ENCODE measurements around the gene ERC2.

The ERC2 gene

GRCh38 chr3:55585856-55586255 is 882.4 kb downstream of the ERC2 start:
- DNase-seq (ENCODE audit: low spot score), result no peak
- Mint-ChIP-seq H3K27ac (no peak overlapping the region), H3K27me3 (ENCODE audit: low read depth) (no peaks in the 10 kb centered on the region), H3K9me3 (no peaks in the 10 kb centered on the region), H3K4me1 (ENCODE audit: low read depth) (no peaks in the 10 kb centered on the region), H3K4me3 (no peak overlapping the region), H3K36me3 (ENCODE audit: low read depth) (no peaks in the 10 kb centered on the region)

DNA sequence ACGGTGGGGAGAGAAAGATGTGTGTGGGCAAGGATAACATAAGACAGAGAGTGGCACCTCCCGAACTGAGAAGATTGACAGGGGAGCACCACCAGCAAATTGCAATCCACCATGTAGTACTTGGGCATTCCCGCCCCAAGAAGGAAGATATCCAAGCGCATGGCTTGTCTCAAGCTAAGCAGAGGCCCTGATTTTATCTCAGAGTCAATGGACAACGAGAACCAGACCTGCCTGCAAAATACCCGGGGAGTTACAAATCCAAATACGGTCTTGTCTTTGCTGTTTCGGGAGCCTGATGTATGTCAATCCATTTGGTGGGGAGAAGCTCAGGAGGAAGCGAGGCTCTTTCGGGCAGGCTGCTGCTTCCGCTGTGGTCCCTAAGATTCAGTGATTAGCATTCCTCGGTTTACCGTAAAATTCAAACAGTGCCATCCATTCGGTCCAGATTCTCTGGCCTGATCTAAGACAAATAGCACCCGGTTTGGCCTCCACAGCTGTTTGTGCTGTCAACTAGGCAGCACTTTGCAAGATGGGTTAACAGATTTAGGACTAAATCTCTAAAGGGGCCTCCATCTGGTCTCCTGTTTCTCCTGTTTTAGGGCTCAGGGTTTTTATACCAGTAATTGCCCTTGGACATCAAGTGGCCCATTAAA is 883.4 kb downstream of the ERC2 start:
- Mint-ChIP-seq H3K4me1 (ENCODE audit: low read depth) (no peaks in the 10 kb centered on the region), H3K9me3 (no peaks in the 10 kb centered on the region), H3K27me3 (ENCODE audit: low read depth) (no peaks in the 10 kb centered on the region), H3K27ac (no peak overlapping the region), H3K36me3 (ENCODE audit: low read depth) (no peaks in the 10 kb centered on the region), H3K4me3 (no peak overlapping the region)
- no peak for DNase-seq (ENCODE audit: low spot score)

- no peak for DNase-seq (ENCODE audit: low spot score)
- H3K36me3 Mint-ChIP-seq (ENCODE audit: low read depth), result no peaks in the 10 kb centered on the region
- no peaks in the 10 kb centered on the region for H3K9me3 Mint-ChIP-seq
- no peaks in the 10 kb centered on the region for H3K4me1 Mint-ChIP-seq (ENCODE audit: low read depth)
- H3K4me3 Mint-ChIP-seq, result no peak overlapping the region
- H3K27me3 Mint-ChIP-seq (ENCODE audit: low read depth), result no peaks in the 10 kb centered on the region
- H3K27ac Mint-ChIP-seq, result no peak overlapping the region
Observed at GRCh38 chr3:55584030-55584429, 884.2 kb downstream of the ERC2 start.

DNA sequence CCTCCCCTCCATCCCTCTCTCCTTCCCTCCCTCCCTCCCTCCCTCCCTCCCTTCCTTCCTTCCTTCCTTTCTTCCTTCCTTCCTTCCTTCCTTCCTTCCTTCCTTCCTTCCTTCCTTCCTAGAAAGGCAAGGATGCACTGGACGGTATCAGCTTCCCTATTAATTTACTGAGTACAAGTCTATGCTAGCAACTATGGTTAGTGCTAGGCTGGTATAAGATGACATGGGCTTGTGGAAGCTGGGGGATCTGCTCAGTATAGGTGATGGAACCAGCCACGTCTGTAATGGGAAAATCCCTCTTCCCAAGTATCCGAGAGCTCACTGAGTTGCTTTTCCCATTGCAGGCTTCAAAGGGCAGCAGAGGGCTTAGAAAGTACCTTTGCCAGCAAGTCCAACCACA is 884.8 kb downstream of the ERC2 start:
- no peaks in the 10 kb centered on the region for H3K36me3 Mint-ChIP-seq (ENCODE audit: low read depth)
- no peaks in the 10 kb centered on the region for H3K9me3 Mint-ChIP-seq

DNA sequence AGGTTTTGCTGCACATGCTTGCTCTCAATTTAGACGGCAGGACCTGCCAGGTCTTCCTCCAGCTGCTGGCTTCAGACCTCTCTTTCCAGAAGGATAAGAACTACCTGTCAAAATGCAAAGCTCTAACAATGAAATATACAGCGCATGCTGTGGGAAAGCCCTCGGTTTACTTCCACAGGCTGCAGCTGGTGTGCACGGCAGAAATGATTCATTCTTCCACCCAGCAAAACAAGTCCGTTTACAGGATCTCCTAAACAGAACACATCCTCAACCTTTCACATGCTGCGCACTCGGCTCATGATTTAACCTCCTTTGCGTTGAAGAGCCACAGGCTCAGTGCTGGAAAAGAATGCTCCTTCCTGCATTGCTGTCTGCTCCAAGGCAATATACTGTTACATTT is 888.8 kb downstream of the ERC2 start:
- H3K9me3 Mint-ChIP-seq, result no peaks in the 10 kb centered on the region
- H3K4me1 Mint-ChIP-seq (ENCODE audit: low read depth), result no peaks in the 10 kb centered on the region
- no peak overlapping the region for H3K4me3 Mint-ChIP-seq
- H3K27ac Mint-ChIP-seq, result no peak overlapping the region
- H3K27me3 Mint-ChIP-seq (ENCODE audit: low read depth), result no peaks in the 10 kb centered on the region
- no peaks in the 10 kb centered on the region for H3K36me3 Mint-ChIP-seq (ENCODE audit: low read depth)
- DNase-seq (ENCODE audit: low spot score), result no peak

More for the DNA sequence above, 884.8 kb downstream of the ERC2 start:
- Mint-ChIP-seq H3K27ac (no peak overlapping the region), H3K4me3 (no peak overlapping the region), H3K4me1 (ENCODE audit: low read depth) (no peaks in the 10 kb centered on the region), H3K27me3 (ENCODE audit: low read depth) (no peaks in the 10 kb centered on the region)
- no peak for DNase-seq (ENCODE audit: low spot score)

GRCh38 chr3:55576621-55577388 is 891.5 kb downstream of the ERC2 start:
- Mint-ChIP-seq H3K9me3 (no peaks in the 10 kb centered on the region), H3K36me3 (ENCODE audit: low read depth) (no peaks in the 10 kb centered on the region), H3K4me3 (no peak overlapping the region), H3K4me1 (ENCODE audit: low read depth) (no peaks in the 10 kb centered on the region), H3K27me3 (ENCODE audit: low read depth) (no peaks in the 10 kb centered on the region), H3K27ac (no peak overlapping the region)
- no peak for DNase-seq (ENCODE audit: low spot score)

DNA sequence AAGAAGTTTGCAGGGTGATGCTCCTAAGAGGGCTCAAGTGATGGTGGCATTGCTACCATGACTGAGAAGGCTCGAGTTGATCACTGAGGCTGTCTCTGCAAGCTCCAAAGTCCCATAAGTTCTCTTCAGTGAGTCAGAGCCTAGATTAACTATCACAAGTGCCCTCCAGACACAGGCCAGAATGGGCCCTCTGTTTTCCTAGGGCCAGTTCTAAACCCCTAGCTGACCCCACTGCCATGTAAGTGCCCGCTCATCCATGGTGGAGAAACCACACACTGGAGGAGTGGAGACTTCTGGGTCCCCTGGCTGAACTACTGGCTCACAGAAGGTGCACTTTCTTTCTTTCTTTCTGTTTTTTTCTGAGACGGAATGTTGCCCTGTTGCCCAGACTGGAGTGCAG is 893.6 kb downstream of the ERC2 start:
- Mint-ChIP-seq H3K27me3 (ENCODE audit: low read depth) (no peaks in the 10 kb centered on the region), H3K9me3 (no peaks in the 10 kb centered on the region), H3K36me3 (ENCODE audit: low read depth) (no peaks in the 10 kb centered on the region), H3K4me1 (ENCODE audit: low read depth) (no peaks in the 10 kb centered on the region), H3K27ac (no peak overlapping the region), H3K4me3 (no peak overlapping the region)
- DNase-seq (ENCODE audit: low spot score), result no peak

DNA sequence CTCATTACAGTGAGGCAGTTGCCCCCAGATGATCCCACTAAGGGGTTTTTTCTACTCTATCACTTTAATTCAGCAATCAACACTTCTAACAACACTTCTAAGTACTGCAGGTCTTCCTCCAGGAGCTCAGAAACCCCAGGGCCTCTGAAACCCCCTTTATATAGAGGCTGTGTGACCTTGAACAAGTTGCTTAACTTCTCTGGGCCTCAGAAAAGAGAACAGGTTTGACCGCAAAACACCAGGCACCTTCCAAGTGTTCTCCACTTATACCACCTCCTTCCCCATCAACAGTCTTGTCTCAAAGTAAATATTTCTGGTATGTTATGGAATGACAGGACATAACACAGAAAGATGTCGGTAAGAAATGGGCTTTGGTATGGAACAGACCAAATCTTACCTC is 895.5 kb downstream of the ERC2 start:
- Mint-ChIP-seq H3K27ac (no peak overlapping the region), H3K4me1 (ENCODE audit: low read depth) (no peaks in the 10 kb centered on the region), H3K4me3 (no peak overlapping the region), H3K36me3 (ENCODE audit: low read depth) (no peaks in the 10 kb centered on the region), H3K9me3 (no peaks in the 10 kb centered on the region), H3K27me3 (ENCODE audit: low read depth) (no peaks in the 10 kb centered on the region)
- DNase-seq (ENCODE audit: low spot score), result no peak

GRCh38 chr3:55571913-55572312 is 896.4 kb downstream of the ERC2 start:
- Mint-ChIP-seq H3K27ac (no peak overlapping the region), H3K4me1 (ENCODE audit: low read depth) (no peaks in the 10 kb centered on the region), H3K9me3 (no peaks in the 10 kb centered on the region)

DNA sequence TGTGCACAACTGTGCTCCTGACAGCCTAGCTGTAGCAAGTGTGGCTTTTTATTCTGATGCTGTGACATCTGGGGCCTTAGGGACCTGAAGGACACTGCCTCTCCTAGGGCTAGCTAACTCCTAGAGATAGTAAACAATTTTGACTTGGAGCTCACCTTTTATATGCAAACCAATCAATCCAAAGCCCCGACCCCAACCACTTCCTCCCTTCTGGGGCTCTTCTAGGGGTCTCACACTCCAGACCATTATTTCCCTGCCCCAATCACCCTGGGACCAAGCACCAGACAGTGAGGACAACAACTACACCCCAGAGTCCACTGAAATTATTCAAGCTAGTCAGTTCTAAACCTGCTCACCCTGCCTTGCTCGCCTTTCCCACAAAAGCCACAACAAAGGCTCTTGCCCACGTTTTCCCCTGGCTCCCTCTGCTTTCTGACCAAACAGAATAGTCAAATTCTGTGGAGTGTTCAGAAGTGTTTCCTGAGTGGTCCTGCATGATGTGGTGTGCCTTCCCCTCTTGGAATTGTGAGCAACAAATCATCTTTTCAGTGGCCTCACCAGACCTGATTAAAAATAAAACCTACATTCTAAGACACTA is 897.0 kb downstream of the ERC2 start:
- Mint-ChIP-seq H3K27me3 (ENCODE audit: low read depth) (no peaks in the 10 kb centered on the region), H3K9me3 (no peaks in the 10 kb centered on the region), H3K36me3 (ENCODE audit: low read depth) (no peaks in the 10 kb centered on the region), H3K4me3 (no peak overlapping the region), H3K27ac (no peak overlapping the region), H3K4me1 (ENCODE audit: low read depth) (no peaks in the 10 kb centered on the region)
- DNase-seq (ENCODE audit: low spot score), result no peak

More at GRCh38 chr3:55571913-55572312, 896.4 kb downstream of the ERC2 start:
- H3K4me3 Mint-ChIP-seq, result no peak overlapping the region
- no peaks in the 10 kb centered on the region for H3K27me3 Mint-ChIP-seq (ENCODE audit: low read depth)
- DNase-seq (ENCODE audit: low spot score), result no peak
- no peaks in the 10 kb centered on the region for H3K36me3 Mint-ChIP-seq (ENCODE audit: low read depth)

DNA sequence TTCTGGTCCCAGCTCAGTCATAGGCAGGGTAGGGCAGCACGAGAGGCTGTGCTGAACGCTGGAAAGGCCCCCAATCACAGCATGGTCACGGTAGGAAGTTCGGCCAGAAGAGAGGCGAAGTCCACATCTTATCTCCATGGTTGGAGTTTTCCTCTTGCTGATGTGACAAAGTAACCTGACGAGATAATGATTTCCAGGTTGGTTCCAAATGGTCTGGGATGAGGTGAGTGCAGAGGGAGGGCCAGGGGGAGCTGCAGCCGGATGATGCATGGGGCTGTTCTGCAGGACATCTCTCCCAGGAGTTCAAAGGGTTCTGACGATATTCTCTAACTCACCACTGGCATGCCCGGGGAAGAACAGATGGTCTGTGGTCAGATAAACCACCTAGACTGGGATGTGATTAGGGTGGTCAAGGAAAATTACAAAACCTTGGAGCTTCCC is 898.0 kb downstream of the ERC2 start:
- Mint-ChIP-seq H3K9me3 (no peaks in the 10 kb centered on the region), H3K4me3 (no peak overlapping the region), H3K4me1 (ENCODE audit: low read depth) (no peaks in the 10 kb centered on the region), H3K27ac (no peak overlapping the region), H3K36me3 (ENCODE audit: low read depth) (no peaks in the 10 kb centered on the region), H3K27me3 (ENCODE audit: low read depth) (no peaks in the 10 kb centered on the region)
- DNase-seq (ENCODE audit: low spot score), result no peak

DNA sequence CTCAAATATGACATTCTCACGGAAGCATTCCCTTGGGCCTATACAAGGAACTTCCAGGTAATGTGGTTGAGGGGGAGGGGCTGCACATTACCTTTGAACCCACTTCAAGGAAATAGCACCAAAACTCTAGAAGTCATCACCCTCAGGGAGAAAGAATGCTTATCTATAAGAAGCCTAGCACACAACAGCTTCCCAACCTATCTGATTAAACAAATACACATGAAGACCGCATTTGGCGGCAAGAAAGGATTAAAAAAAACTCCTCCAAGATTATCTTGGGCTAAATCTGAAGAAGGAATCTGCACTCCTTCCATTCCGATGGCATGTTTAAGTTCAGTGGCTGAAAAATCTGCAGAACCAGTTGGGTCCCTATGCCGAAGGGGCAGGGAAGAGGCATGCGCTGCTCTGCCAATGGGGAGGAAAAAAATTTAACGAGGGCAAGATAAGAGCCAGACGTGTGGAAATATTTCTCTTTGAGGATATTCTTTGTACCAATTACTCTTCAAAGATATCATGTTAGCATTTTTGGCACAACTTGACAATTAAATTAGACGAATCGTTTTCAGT is 899.2 kb downstream of the ERC2 start:
- H3K27ac Mint-ChIP-seq, result no peak overlapping the region
- no peak for DNase-seq (ENCODE audit: low spot score)
- H3K4me3 Mint-ChIP-seq, result no peak overlapping the region
- H3K9me3 Mint-ChIP-seq, result no peaks in the 10 kb centered on the region
- no peaks in the 10 kb centered on the region for H3K27me3 Mint-ChIP-seq (ENCODE audit: low read depth)
- no peaks in the 10 kb centered on the region for H3K4me1 Mint-ChIP-seq (ENCODE audit: low read depth)
- no peaks in the 10 kb centered on the region for H3K36me3 Mint-ChIP-seq (ENCODE audit: low read depth)

- H3K27me3 Mint-ChIP-seq (ENCODE audit: low read depth), result no peaks in the 10 kb centered on the region
- H3K27ac Mint-ChIP-seq, result no peak overlapping the region
- H3K9me3 Mint-ChIP-seq, result no peaks in the 10 kb centered on the region
- no peak overlapping the region for H3K4me3 Mint-ChIP-seq
- no peak for DNase-seq (ENCODE audit: low spot score)
- H3K4me1 Mint-ChIP-seq (ENCODE audit: low read depth), result no peaks in the 10 kb centered on the region
- no peaks in the 10 kb centered on the region for H3K36me3 Mint-ChIP-seq (ENCODE audit: low read depth)
Observed at GRCh38 chr3:55567615-55568014, 900.7 kb downstream of the ERC2 start.

- Mint-ChIP-seq H3K9me3 (no peaks in the 10 kb centered on the region), H3K4me3 (no peak overlapping the region), H3K36me3 (ENCODE audit: low read depth) (no peaks in the 10 kb centered on the region), H3K27ac (no peak overlapping the region), H3K27me3 (ENCODE audit: low read depth) (no peaks in the 10 kb centered on the region), H3K4me1 (ENCODE audit: low read depth) (no peaks in the 10 kb centered on the region)
- DNase-seq (ENCODE audit: low spot score), result no peak
Observed at GRCh38 chr3:55567121-55567520, 901.1 kb downstream of the ERC2 start.

Data from T-helper 2 cell treated with Interferon-gamma antibody and Interleukin-4, amounts not matched to agents 5 μg/mL and 100 μg/mL, for 36 hours (primary cell).